ENCODE data around the gene PEF1. TPM values are rescaled to one million over a fixed set of nuclear protein-coding genes. Genes with fewer than 3 reads are reported as not detected.

Gene PEF1
- total RNA-seq, 1 experiment from 2014 or later = 40.3 TPM

DNA sequence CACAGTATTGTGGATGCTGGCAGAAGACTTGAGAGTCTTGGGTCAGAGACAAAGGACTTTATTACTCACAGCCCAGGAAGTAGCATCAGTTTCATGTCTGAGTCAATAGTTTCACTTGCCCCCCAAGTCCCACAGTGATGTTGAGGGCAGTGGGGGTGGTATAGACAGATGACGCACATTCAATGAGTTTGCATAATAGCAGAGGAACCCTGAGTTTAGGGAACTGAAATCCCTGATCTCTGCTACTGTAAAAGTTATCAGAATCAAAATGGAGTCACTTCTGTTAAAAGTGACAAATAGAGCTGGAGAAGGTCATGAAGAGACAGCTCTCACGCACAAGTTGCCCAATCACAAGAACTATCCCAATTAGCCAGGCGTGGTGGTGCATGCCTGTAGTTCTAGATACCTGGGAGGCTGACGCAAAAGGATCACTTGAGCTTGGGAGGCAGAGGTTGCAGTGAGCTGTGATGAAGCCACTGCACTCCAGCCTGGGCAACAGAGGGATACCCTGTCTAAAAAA is 38.7 kb downstream of the PEF1 start:
- Histone ChIP-seq H4K20me1 (ENCODE audit: control insufficient read depth, insufficient read depth, insufficient read length) (no peaks in the 10 kb centered on the region), H3K79me1 (ENCODE audit: insufficient read depth, low read depth, low read length, poor library complexity, severe bottlenecking) (no peaks in the 10 kb centered on the region), H3K4ac (ENCODE audit: low read depth, low read length) (no peak overlapping the region), H3K56ac (ENCODE audit: insufficient read length, low read depth, low read length) (no peak overlapping the region), H3T11ph (ENCODE audit: low read length) (no peak overlapping the region), H2BK15ac (ENCODE audit: low read depth, low read length) (no peak overlapping the region), H2BK5ac (ENCODE audit: insufficient read length, low read length) (no peak overlapping the region), H4K91ac (ENCODE audit: insufficient read length, low read depth, low read length) (no peak overlapping the region), H2AK5ac (ENCODE audit: insufficient read length, low read length) (no peak overlapping the region), H2BK20ac (ENCODE audit: low read depth, low read length, poor library complexity, severe bottlenecking) (no peak overlapping the region), H3K23ac (ENCODE audit: insufficient read length, low read depth, low read length) (no peak overlapping the region), H2BK120ac (ENCODE audit: low read depth, low read length, poor library complexity, severe bottlenecking) (no peak overlapping the region), H3K27ac (ENCODE audit: insufficient read length, low read depth, low read length) (no peak overlapping the region), H3K9ac (ENCODE audit: extremely low read depth, insufficient read length, low read length) (no peak overlapping the region), H2BK12ac (ENCODE audit: insufficient read length, low read depth, low read length) (no peak overlapping the region), H3K4me1 (ENCODE audit: insufficient read depth, low read length) (no peaks in the 10 kb centered on the region), H4K8ac (replicated peaks; ENCODE audit: insufficient read length, low read depth, low read length) (no peak overlapping the region), H4K5ac (ENCODE audit: insufficient read length, low read depth, low read length) (no peak overlapping the region), H3K27me3 (ENCODE audit: insufficient read depth, low read length) (no peaks in the 10 kb centered on the region), H3K79me2 (ENCODE audit: insufficient read depth, low read length) (no peaks in the 10 kb centered on the region), H3K14ac (ENCODE audit: insufficient read depth, low read length) (no peak overlapping the region), H2AFZ (ENCODE audit: low read length) (no peak overlapping the region), H3K18ac (ENCODE audit: insufficient read length, low read depth, low read length) (no peak overlapping the region), H3K9me3 (ENCODE audit: control insufficient read depth, low read depth, low read length) (no peaks in the 10 kb centered on the region), H3K23me2 (ENCODE audit: insufficient read length, low read depth, low read length, poor library complexity, severe bottlenecking) (no peaks in the 10 kb centered on the region), H3K4me2 (ENCODE audit: insufficient read depth, insufficient read length, low read length) (no peak overlapping the region)
- no peak for DNase-seq
- Mint-ChIP-seq H3K4me1 (no peaks in the 10 kb centered on the region), H3K9me3 (no peaks in the 10 kb centered on the region), H3K4me3 (no peak overlapping the region), H3K27me3 (ENCODE audit: low read depth) (peaks cover 4% of the 10 kb centered on the region; the same call in 1 of the 2 replicates), H3K27ac (no peak overlapping the region), H3K36me3 (ENCODE audit: insufficient read depth in 1 of 3, low read depth in 3 of 3) (no peaks in the 10 kb centered on the region)
- TF ChIP-seq CTCF (conservative IDR thresholded peaks at IDR 0.05) = no peak
- no CpG with 5 or more reads among the region's 4 CpGs for WGBS (ENCODE audit: extremely low coverage, insufficient read length, low lambda C conversion rate)
